AG08395 (cell line): ENCODE results near the gene ATP6V1B1.

Experiments used
- DNase-seq: peaks from one replicate; pipeline ENCODE4 v3.0.0; 2012; ENCODE audit warnings: mixed read lengths, low spot score

Gene ATP6V1B1

DNA sequence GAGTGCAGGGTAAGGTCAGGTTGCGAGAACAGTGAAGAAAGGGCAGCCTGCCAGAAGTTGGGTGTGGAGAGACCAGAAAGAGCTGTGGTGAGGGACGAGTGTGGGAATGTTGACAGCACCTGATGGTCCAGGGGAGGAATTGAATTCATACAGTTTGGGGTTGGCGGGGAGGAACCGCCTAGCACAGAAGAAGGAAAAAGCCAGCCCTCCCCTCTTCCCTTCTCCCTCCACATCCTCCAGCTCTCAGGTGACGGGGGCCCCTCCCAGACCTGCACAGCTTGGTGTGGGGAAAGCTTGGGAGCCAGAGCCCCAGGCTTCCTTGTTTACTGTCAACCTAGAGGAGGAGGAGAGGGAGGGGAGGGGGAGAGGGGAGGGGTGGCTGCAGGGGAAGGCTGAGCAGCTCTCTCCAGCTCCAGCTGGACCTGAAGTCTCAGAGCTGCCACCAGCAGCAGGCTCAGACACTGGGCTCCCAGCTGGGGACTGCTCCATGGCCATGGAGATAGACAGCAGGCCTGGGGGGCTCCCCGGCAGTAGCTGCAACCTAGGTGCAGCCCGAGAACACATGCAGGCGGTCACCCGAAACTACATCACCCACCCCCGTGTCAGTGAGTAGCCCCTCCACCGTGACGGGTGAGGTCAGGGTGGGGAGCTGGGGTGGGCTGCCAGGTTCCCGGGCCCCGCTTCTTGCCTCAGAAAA, at the start of gene ATP6V1B1:
Gene ATP6V1B1 (plus strand): TSS at position 433 of the 697 bp plus-strand sequence. CDS start 55 bp downstream, at position 488.
- no peak for DNase-seq

- DNase-seq = no peak
Observed at GRCh38 chr2:70886541-70886987, 49.1 kb upstream of the ATP6V1B1 start.

- DNase-seq = no peak
Observed at GRCh38 chr2:70887208-70887549, 48.5 kb upstream of the ATP6V1B1 start.

DNA sequence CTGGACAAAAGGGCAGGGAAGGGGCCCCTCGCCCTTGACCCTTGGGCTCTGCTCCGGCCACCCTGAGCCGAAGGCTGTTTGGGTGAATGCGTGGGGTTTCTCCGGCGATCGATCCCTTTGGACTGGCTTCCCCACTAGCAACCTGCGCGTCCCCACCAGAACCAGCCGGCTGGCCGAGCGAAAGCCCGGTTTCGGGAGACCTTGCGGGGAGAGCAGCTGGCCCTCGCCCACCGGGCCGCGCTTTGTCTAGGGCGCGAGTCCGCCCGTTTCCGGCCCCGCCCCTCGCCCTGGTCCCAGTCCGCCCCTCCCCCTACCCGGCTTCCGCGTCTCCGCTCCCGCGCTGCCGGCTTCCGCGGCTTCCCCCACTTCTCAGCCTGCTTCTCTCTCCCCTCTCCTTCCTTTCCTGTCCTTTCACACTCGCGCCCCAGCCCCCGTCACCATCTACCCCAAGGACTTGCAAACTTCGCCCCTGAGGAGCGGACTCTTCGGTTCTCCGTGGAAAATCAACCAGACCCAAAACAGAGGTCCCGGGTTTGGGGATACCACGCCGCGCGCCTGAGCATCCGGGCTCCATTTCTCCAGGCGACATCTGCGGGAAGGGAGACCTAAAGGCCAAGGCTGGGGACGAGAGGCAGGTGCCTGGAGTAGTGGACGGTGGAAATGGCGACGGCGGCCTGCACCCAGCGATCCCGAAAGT, 48.0 kb upstream of the ATP6V1B1 start:
- DNase-seq = no peak

GRCh38 chr2:70888366-70888922, 47.3 kb upstream of the ATP6V1B1 start:
- DNase-seq = no peak

DNA sequence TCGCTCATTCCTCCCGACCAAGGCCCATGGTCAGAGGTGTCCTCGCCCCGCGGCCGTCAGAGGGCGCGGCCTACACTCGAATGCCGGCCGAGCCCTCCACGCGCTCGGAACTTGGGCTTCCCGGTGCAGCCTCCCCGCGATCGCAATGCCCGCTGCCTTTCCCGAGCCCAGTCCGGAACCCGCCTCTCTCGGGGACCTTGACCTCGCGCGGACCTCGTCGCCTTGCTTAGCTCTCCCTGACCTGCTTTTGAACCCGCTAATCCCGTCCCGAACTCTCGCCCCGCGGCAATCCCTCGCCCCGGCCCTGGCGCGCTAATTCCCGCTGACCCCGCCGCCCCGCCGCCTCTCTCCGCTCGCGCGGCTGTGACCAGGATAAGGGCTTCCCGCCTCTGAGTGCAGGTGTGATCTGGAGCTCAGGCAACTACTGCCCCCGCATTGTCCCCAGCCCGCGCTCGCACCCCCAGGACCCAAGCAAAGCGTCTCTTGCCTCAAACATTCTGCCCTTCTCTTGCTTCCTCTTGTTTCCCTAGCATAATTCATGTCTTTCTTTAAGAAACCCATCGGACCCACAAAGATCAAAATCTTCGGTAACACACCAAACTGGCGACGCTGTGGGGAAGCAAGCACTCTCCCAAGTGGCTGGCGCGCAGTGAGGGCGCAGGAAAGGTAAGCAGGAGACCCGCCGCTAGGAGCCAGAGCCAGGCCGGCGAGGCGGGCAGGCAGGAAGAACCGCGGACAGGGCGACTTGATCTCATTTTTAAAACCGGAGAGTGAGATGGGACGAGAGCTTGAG, 46.6 kb upstream of the ATP6V1B1 start:
- DNase-seq = no peak

DNA sequence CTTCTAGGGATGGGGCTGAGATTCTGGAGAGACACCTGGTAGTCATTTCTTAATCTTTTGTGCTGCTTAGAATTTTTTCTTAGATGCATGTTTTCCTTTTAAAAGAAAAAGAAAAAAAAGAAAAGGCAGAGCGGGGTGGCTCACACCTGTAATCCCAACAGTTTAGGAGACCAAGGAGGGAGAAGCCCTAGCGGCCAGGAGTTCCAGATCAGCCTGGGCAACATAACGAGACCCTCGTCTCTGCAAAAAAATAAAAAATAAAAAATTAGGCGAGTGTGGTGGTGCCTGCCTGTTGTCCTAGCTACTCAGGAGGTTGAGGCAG, 46.0 kb upstream of the ATP6V1B1 start:
- DNase-seq = no peak

GRCh38 chr2:70890469-70891065, 45.1 kb upstream of the ATP6V1B1 start:
- peak; percentile 51 for DNase-seq

GRCh38 chr2:70891572-70892357, 43.9 kb upstream of the ATP6V1B1 start:
- no peak for DNase-seq

DNA sequence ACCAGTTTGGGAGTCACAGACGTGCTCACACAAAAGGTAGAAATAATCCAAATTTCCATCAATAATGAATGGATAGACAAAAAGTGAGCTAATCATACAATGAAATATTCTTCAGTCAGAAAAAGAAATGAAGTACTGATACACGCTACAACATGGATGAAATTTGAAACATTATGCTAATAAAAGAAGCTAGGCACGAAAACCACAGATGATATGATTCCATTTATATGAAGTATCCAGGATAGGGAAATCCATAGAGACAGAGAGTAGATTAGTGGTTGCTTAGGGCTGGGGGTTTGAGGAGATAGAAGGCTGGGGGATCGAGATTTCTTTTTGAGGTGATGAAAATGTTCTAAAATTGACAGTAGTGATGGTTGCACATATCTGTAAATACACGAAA, 43.0 kb upstream of the ATP6V1B1 start:
- no peak for DNase-seq

DNA sequence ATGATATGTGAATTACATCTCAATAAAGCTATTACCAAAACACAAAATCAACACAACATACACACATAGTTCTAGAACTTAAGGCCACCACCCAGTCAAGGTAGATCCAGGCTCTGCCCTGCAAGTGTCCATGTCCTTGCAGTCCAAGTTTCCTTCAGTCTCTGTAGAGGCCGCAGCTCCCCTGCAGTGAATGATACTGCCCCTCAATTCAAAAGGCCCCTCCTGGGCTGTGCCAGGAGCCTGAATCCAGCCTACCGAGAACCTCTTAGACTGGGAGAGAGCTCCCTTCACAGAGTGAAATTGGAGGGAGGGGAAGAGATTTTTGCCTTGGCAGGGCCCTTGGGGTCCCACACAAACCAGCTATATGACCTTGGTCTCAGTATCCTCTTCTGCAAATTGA, 42.5 kb upstream of the ATP6V1B1 start:
- DNase-seq = no peak

DNA sequence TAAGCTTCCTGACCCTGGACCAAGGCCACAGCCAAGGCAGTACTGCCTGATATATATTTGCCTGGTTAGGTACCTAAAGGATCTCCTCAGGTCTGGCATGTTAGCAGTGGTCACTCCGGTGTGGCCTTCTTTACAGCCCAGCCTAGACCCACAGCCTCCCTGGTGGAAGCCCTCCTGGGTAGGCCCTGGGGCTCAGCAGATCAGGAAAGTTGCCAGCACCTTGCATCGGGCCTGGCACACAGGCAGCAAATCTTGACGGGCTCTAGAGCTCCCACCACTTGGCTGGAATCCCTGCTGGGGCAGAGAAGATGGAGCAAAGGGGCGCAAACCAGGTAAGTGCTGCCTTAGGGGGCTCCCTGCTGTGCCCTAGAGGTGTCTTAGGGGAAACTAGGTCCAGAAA, 40.9 kb upstream of the ATP6V1B1 start:
- DNase-seq = no peak

GRCh38 chr2:70895249-70895648, 40.5 kb upstream of the ATP6V1B1 start:
- DNase-seq = no peak

- no peak for DNase-seq
Observed at GRCh38 chr2:70895998-70896764, 39.5 kb upstream of the ATP6V1B1 start.

DNA sequence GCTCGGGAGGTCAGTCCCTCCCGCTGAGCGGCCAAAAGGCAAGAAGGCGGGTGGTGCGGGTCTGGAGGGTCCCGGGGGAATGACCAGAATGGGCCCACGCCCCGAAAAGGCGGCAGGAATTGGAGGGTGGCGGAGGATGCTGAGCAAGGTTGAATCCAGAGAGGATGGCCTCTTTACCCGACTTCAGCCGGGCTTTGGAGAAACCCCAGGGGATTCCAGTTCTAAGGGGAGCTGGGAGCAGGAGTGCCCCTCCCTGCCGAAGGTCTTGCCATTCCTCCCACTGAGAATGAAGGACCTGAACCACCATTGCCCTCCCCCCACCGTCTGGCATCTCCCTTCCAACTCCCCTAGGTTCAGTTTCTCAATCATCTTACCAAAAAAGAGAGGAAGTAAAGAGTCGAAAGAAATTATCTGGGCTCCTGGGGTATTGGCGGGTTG, 38.9 kb upstream of the ATP6V1B1 start:
- no peak for DNase-seq

DNA sequence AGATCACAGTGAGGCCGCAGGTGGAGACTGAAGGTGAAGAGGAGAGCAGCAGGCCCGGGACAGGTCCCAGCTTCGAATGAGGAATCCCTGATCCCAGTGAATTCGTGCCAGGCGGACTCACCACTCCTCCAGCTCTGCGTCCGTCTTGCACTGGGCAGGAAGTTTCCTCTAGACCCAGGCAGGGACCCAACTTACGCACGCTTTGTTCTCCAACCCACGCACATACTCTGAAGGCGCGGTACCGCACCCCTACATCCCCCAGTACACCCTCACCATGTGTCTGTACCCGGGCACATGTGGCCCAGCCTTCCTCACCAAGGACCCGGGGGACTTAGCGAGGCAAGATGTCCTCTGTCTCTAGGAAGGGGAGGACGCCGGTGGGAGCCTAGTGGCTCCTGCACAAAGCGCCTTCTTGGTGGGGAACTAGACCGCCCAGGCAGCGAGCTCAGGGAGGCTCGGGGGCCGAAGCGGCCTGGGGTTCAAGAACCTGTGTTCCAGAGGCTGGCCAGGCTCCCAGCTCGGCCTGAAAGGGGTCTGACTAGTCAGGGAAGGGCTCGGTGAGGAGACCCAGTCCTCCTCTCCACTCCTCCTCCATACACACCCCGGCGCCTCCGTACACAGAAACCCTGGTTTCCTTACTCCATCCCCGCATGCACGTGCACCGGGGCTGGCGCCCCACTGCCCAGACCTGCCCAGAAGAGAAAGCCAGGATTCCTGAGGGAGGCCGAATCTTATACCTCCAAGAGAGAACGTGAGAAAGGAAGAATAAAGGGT, 38.3 kb upstream of the ATP6V1B1 start:
- no peak for DNase-seq

- DNase-seq = no peak
Observed at GRCh38 chr2:70897977-70898226, 37.8 kb upstream of the ATP6V1B1 start.

- DNase-seq = no peak
Observed at GRCh38 chr2:70898363-70899240, 37.1 kb upstream of the ATP6V1B1 start.
